Trophoblast cell (in vitro differentiated cells and primary cell): ENCODE measurements around the gene ADCY2.
A peak's percentile ranks its signal among the peaks of the same experiment; 100 is the strongest.

Source experiments
- DNase-seq, 2 donors: peaks; one replicate each; pipeline ENCODE4 v3.0.0-alpha.2; 2016
- H2AFZ ChIP-seq: 2 replicates; pipeline ENCODE4 v1.6.1; 2013; ENCODE audit warnings: low read length, moderate library complexity, mild to moderate bottlenecking; ENCODE audit not compliant: insufficient read depth, poor library complexity
- H2AK5ac ChIP-seq: 2 replicates; pipeline ENCODE4 v1.6.1; 2013; ENCODE audit warnings: mild to moderate bottlenecking, low read length
- H2BK120ac ChIP-seq: 2 replicates; pipeline ENCODE4 v1.6.1; 2013; ENCODE audit warnings: low read length, mild to moderate bottlenecking, moderate library complexity; ENCODE audit not compliant: insufficient read depth, poor library complexity
- H2BK12ac ChIP-seq: 2 replicates; pipeline ENCODE4 v1.6.1; 2013; ENCODE audit warnings: mild to moderate bottlenecking, low read length, moderate library complexity
- H2BK5ac ChIP-seq: 2 replicates; pipeline ENCODE4 v1.6.1; 2013; ENCODE audit warnings: low read length, low read depth, moderate library complexity, mild to moderate bottlenecking; ENCODE audit not compliant: poor library complexity
- H3K14ac ChIP-seq: 2 replicates; pipeline ENCODE4 v1.6.1; 2013; ENCODE audit warnings: mild to moderate bottlenecking, low read length
- H3K18ac ChIP-seq: 2 replicates; pipeline ENCODE4 v1.6.1; 2013; ENCODE audit warnings: mild to moderate bottlenecking, low read length
- H3K23ac ChIP-seq: 2 replicates; pipeline ENCODE4 v1.6.1; 2013; ENCODE audit warnings: low read length
- H3K27ac ChIP-seq: 2 replicates; pipeline ENCODE4 v1.5.1; 2013; ENCODE audit warnings: low read depth, mild to moderate bottlenecking, inconsistent platforms, low read length, moderate library complexity
- H3K27me3 ChIP-seq: 2 replicates; pipeline ENCODE4 v1.6.1; 2013; ENCODE audit warnings: inconsistent platforms, mild to moderate bottlenecking, low read length, moderate library complexity; ENCODE audit not compliant: insufficient read depth
- H3K36me3 ChIP-seq, 2 experiments: 1 replicate in 1 of 2; 2 replicates in 1 of 2; pipeline ENCODE4 v1.6.1; 2013; ENCODE audit warnings: low read length in 2 of 2, mild to moderate bottlenecking in 2 of 2, moderate library complexity in 1 of 2; ENCODE audit not compliant: insufficient read depth in 2 of 2, control insufficient read depth in 1 of 2
- H3K4ac ChIP-seq: 2 replicates; pipeline ENCODE4 v1.6.1; 2013; ENCODE audit warnings: low read depth, mild to moderate bottlenecking, low read length, moderate library complexity
- H3K4me1 ChIP-seq, 2 experiments: 1 replicate in 1 of 2; 2 replicates in 1 of 2; pipeline ENCODE4 v1.6.1; 2013; ENCODE audit warnings: low read length in 2 of 2, mild to moderate bottlenecking in 2 of 2, moderate library complexity in 1 of 2; ENCODE audit not compliant: insufficient read depth in 2 of 2, control insufficient read depth in 1 of 2
- H3K4me2 ChIP-seq: 2 replicates; pipeline ENCODE4 v1.6.1; 2013; ENCODE audit warnings: inconsistent platforms, mild to moderate bottlenecking, low read length, moderate library complexity
- H3K4me3 ChIP-seq: 2 replicates; pipeline ENCODE4 v1.5.1; 2013; ENCODE audit warnings: mild to moderate bottlenecking, low read depth, low read length, inconsistent platforms
- H3K79me1 ChIP-seq: one replicate; pipeline ENCODE4 v1.6.1; 2013; ENCODE audit warnings: low read length
- H3K79me2 ChIP-seq: 2 replicates; pipeline ENCODE4 v1.6.1; 2013; ENCODE audit warnings: low read length, mild to moderate bottlenecking; ENCODE audit not compliant: control insufficient read depth, insufficient read depth, poor library complexity
- H3K9ac ChIP-seq: 2 replicates; pipeline ENCODE4 v1.6.1; 2013; ENCODE audit warnings: mild to moderate bottlenecking, low read length
- H3K9me3 ChIP-seq: 2 replicates; pipeline ENCODE4 v1.6.1; 2013; ENCODE audit warnings: low read depth, mild to moderate bottlenecking, control low read depth, inconsistent platforms, low read length; ENCODE audit not compliant: insufficient read depth
- H4K12ac ChIP-seq: 2 replicates; pipeline ENCODE4 v1.6.1; 2013; ENCODE audit warnings: low read depth, mild to moderate bottlenecking, low read length, moderate library complexity
- H4K8ac ChIP-seq: 2 replicates; pipeline ENCODE4 v1.6.1; 2013; ENCODE audit warnings: low read depth, mild to moderate bottlenecking, low read length, moderate library complexity
- H4K91ac ChIP-seq: one replicate; pipeline ENCODE4 v1.6.1; 2013; ENCODE audit warnings: low read depth, mild to moderate bottlenecking, low read length, moderate library complexity
- WGBS: extraction: QIAGEN DNeasy Blood & Tissue Kit; methylation state at CpG from one replicate; pipeline ENCODE4 v1.1.7; 2013; ENCODE audit warnings: missing lambda C conversion rate; ENCODE audit not compliant: insufficient read length, insufficient coverage; ENCODE audit errors: extremely low coverage; 5-methylcytosine and 5-hydroxymethylcytosine counted together

Gene ADCY2

DNA sequence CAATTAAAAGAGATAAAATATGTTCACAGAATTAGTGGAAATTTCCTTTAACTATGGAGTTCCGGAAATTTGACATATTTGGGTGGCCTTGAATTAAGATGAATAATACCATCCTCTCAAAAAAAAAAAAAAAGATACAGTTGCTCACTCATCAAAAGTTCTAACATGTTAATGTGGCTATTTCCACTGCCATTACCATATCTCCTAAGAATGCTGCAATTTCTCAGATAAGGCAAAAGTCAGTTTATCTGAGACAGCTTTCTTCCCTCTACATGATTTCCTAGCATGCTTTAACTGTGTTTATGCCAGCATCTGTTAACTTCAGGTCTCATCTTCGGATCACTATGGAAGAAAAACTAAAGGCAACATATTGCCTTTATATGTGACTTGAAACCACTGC, 470.3 kb downstream of the ADCY2 start:
- H3K36me3 ChIP-seq: peaks cover 5% of the 10 kb centered on the region in 2 experiments
- no peaks in the 10 kb centered on the region for H3K9me3 ChIP-seq
- no peaks in the 10 kb centered on the region for H3K4me1 ChIP-seq
- no peak for DNase-seq
- WGBS: no CpG with 5 or more reads among the region's 2 CpGs
- peaks cover 9% of the 10 kb centered on the region for H3K79me1 ChIP-seq
- H3K23ac ChIP-seq: no peak overlapping the region
- no peak overlapping the region for H3K4ac ChIP-seq
- H2BK5ac ChIP-seq: no peak overlapping the region
- no peak overlapping the region for H2BK12ac ChIP-seq
- H4K91ac ChIP-seq: no peak overlapping the region
- H4K12ac ChIP-seq: no peak overlapping the region
- no peak overlapping the region for H4K8ac ChIP-seq
- no peaks in the 10 kb centered on the region for H3K27me3 ChIP-seq
- H3K27ac ChIP-seq: no peak overlapping the region
- H2AK5ac ChIP-seq: no peak overlapping the region
- peaks cover 9% of the 10 kb centered on the region for H3K79me2 ChIP-seq
- no peak overlapping the region for H3K4me3 ChIP-seq
- H2BK120ac ChIP-seq: no peak overlapping the region
- H2AFZ ChIP-seq: no peak overlapping the region
- H3K4me2 ChIP-seq: no peak overlapping the region
- no peak overlapping the region for H3K18ac ChIP-seq
- H3K14ac ChIP-seq: no peak overlapping the region
- H3K9ac ChIP-seq: no peak overlapping the region

DNA sequence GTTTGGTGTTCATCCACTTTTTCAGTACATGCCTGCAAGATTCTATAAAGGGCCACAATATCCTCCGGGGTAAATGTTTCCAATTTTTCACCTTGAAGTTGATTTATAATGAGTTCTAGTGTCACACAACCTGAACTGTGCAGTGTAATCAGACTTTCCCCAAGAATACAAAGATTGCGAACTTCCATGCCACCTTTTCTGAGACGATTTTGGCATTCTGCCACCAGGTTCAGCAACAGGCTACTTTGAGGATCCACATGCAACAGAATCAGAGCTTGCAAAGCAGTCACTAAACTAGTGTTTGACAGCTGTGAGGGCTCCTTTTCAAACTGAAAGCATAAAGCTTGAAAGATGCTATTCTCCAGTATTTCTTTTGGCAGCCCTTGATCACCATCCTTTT, 471.3 kb downstream of the ADCY2 start:
- H3K79me2 ChIP-seq: peaks cover 9% of the 10 kb centered on the region
- H4K91ac ChIP-seq: no peak overlapping the region
- no peak overlapping the region for H2AK5ac ChIP-seq
- H4K12ac ChIP-seq: no peak overlapping the region
- no peak overlapping the region for H3K4ac ChIP-seq
- H3K36me3 ChIP-seq: peaks cover 3 to 5% of the 10 kb centered on the region in 2 experiments
- H2BK12ac ChIP-seq: no peak overlapping the region
- peaks cover 9% of the 10 kb centered on the region for H3K79me1 ChIP-seq
- H3K14ac ChIP-seq: no peak overlapping the region
- WGBS: no CpG with 5 or more reads among the region's 3 CpGs
- H4K8ac ChIP-seq: no peak overlapping the region
- H2BK5ac ChIP-seq: no peak overlapping the region
- H3K9ac ChIP-seq: no peak overlapping the region
- no peak overlapping the region for H3K18ac ChIP-seq
- no peak overlapping the region for H3K23ac ChIP-seq
- no peak overlapping the region for H2AFZ ChIP-seq
- no peak overlapping the region for H3K4me3 ChIP-seq
- H3K27ac ChIP-seq: no peak overlapping the region
- no peak for DNase-seq
- no peaks in the 10 kb centered on the region for H3K27me3 ChIP-seq
- H3K4me1 ChIP-seq: no peaks in the 10 kb centered on the region
- no peaks in the 10 kb centered on the region for H3K9me3 ChIP-seq
- H2BK120ac ChIP-seq: no peak overlapping the region
- H3K4me2 ChIP-seq: no peak overlapping the region

DNA sequence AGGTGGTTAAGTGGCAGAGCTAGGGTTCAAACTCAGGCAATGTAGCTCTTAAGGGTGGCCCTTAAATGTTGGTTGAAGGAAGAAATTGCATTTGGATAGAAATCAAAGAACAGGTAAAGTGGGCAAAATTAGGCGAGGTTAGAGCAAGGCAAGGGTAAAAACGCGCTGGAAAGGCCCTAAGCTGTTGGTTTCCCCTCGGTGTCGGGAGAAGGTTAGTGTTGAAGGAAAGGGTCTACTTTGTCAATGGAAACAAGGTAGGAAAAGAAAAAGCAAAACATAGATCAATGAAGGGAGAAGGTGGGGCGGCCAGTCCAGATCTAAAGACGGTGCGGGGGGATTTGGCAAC, 472.5 kb downstream of the ADCY2 start:
- Histone ChIP-seq H3K79me1 (peaks cover 9% of the 10 kb centered on the region), H3K27ac (no peak overlapping the region), H3K36me3 (peaks cover 3 to 5% of the 10 kb centered on the region in 2 experiments), H3K9me3 (no peaks in the 10 kb centered on the region), H3K23ac (no peak overlapping the region), H3K4ac (peak overlapping the region; percentile 19), H3K27me3 (no peaks in the 10 kb centered on the region), H2BK5ac (no peak overlapping the region), H3K4me3 (peak overlapping the region; percentile 93), H2BK120ac (peak overlapping the region; percentile 4), H2AFZ (peak overlapping the region; percentile 68), H2AK5ac (no peak overlapping the region), H3K14ac (peak overlapping the region; percentile 57), H4K91ac (peak overlapping the region; percentile 50), H2BK12ac (no peak overlapping the region), H3K79me2 (peaks cover 11% of the 10 kb centered on the region), H3K4me1 (no peaks in the 10 kb centered on the region), H4K12ac (peak overlapping the region; percentile 23), H3K4me2 (peak overlapping the region; percentile 87), H3K9ac (peak overlapping the region; percentile 86), H4K8ac (peak overlapping the region; percentile 81), H3K18ac (no peak overlapping the region)
- no CpG with 5 or more reads among the region's 8 CpGs for WGBS
- no peak for DNase-seq

- no CpG with 5 or more reads among the region's 83 CpGs for WGBS
- DNase-seq: peak; percentile 88 to 94
- peak within 1 kb of the TSS; percentile 81 for H4K8ac ChIP-seq
- peak within 1 kb of the TSS; percentile 93 for H3K4me3 ChIP-seq
- H3K4me2 ChIP-seq: peak within 1 kb of the TSS; percentile 88
- peak within 1 kb of the TSS; percentile 84 for H3K4ac ChIP-seq
- no peak within 1 kb of the TSS for H2BK5ac ChIP-seq
- peaks cover 9% of the 10 kb centered on the region for H3K79me1 ChIP-seq
- H3K27ac ChIP-seq: no peak within 1 kb of the TSS
- peak within 1 kb of the TSS; percentile 76 for H3K18ac ChIP-seq
- peak within 1 kb of the TSS; percentile 68 for H2AFZ ChIP-seq
- H3K14ac ChIP-seq: peak within 1 kb of the TSS; percentile 61
- H3K79me2 ChIP-seq: peaks cover 11% of the 10 kb centered on the region
- no peak within 1 kb of the TSS for H2AK5ac ChIP-seq
- H3K27me3 ChIP-seq: no peaks in the 10 kb centered on the region
- H2BK12ac ChIP-seq: no peak within 1 kb of the TSS
- H3K23ac ChIP-seq: no peak within 1 kb of the TSS
- H3K9me3 ChIP-seq: no peaks in the 10 kb centered on the region
- H3K9ac ChIP-seq: peak within 1 kb of the TSS; percentile 89
- peaks cover under 1 to 5% of the 10 kb centered on the region in 2 experiments for H3K36me3 ChIP-seq
- H4K12ac ChIP-seq: peak within 1 kb of the TSS; percentile 35
- H2BK120ac ChIP-seq: peak within 1 kb of the TSS; percentile 6
- H4K91ac ChIP-seq: peak within 1 kb of the TSS; percentile 50
- H3K4me1 ChIP-seq: no peaks in the 10 kb centered on the region
Measured at GRCh38 chr5:7868773-7869473, 473.0 kb downstream of the ADCY2 start, which contains the start of the genes FASTKD3 and MTRR. TSS of gene FASTKD3 (minus strand) at chr5:7869031. CDS start at chr5:7868083, 948 bp downstream. TSS of gene MTRR (plus strand) at chr5:7869148. CDS start at chr5:7870795, 1,647 bp downstream.
